Mesothelial cell of epicardium (in vitro differentiated cells): ENCODE results near the gene COL11A2. TPM values are rescaled to one million over a fixed set of nuclear protein-coding genes. Genes with fewer than 3 reads are reported as not detected.

ENCODE experiments used
- DNase-seq, 2 experiments: peaks; one replicate each; pipeline ENCODE4 v3.0.0; 2021; ENCODE audit warnings: low spot score in 2 of 2; ENCODE audit not compliant: unreplicated experiment in 2 of 2
- H3K27ac Mint-ChIP-seq: 2 replicates; pipeline ENCODE4 v1.8.0; 2021; ENCODE audit warnings: mixed read lengths
- H3K27me3 Mint-ChIP-seq: 2 replicates; pipeline ENCODE4 v1.8.0; 2021; ENCODE audit warnings: low read depth, mixed read lengths
- H3K36me3 Mint-ChIP-seq: 2 replicates; pipeline ENCODE4 v1.8.0; 2021; ENCODE audit warnings: mixed read lengths
- H3K4me1 Mint-ChIP-seq: 2 replicates; pipeline ENCODE4 v1.8.0; 2021; ENCODE audit warnings: mixed read lengths
- H3K4me3 Mint-ChIP-seq: 2 replicates; pipeline ENCODE4 v1.8.0; 2021; ENCODE audit warnings: mild to moderate bottlenecking, moderate library complexity, mixed read lengths
- H3K9me3 Mint-ChIP-seq: 2 replicates; pipeline ENCODE4 v1.8.0; 2021; ENCODE audit warnings: mixed read lengths
- CTCF ChIP-seq: fragments of 200-600 bp; sonication (generic); IDR thresholded peaks from one replicate; pipeline ENCODE4 v1.5.0; 2021; ENCODE audit warnings: antibody characterized with exemption; ENCODE audit not compliant: unreplicated experiment
- total RNA-seq: library from RNA; stranded (reverse); gene quantifications from 3 replicates; pipeline ENCODE4 v1.2.1, GENCODE V29; 2021

Gene COL11A2
- total RNA-seq, 1 donor from 2014 or later, result 14.4 TPM

GRCh38 chr6:33217681-33218080 lies 25.4 kb upstream of the COL11A2 start:
- no peak for DNase-seq
- H3K27ac Mint-ChIP-seq, result no peak overlapping the region
- no peaks in the 10 kb centered on the region for H3K36me3 Mint-ChIP-seq
- peaks cover 58% of the 10 kb centered on the region for H3K27me3 Mint-ChIP-seq
- H3K4me1 Mint-ChIP-seq, result peaks cover 19% of the 10 kb centered on the region
- no peak overlapping the region for H3K4me3 Mint-ChIP-seq
- no peak for TF ChIP-seq CTCF
- peaks cover under 1% of the 10 kb centered on the region for H3K9me3 Mint-ChIP-seq

GRCh38 chr6:33217246-33217645 lies 25.0 kb upstream of the COL11A2 start:
- no peak for DNase-seq
- Mint-ChIP-seq H3K4me1 (peaks cover 21% of the 10 kb centered on the region), H3K36me3 (no peaks in the 10 kb centered on the region), H3K9me3 (no peaks in the 10 kb centered on the region), H3K27ac (no peak overlapping the region), H3K4me3 (no peak overlapping the region), H3K27me3 (peaks cover 56% of the 10 kb centered on the region)
- no peak for TF ChIP-seq CTCF

GRCh38 chr6:33216117-33216649 lies 23.9 kb upstream of the COL11A2 start:
- Mint-ChIP-seq H3K4me1 (peaks cover 21% of the 10 kb centered on the region), H3K36me3 (no peaks in the 10 kb centered on the region), H3K4me3 (no peak overlapping the region), H3K9me3 (no peaks in the 10 kb centered on the region), H3K27ac (no peak overlapping the region), H3K27me3 (peaks cover 47% of the 10 kb centered on the region)
- TF ChIP-seq CTCF, result no peak
- no peak for DNase-seq

- Mint-ChIP-seq H3K27me3 (peaks cover 46% of the 10 kb centered on the region), H3K9me3 (no peaks in the 10 kb centered on the region), H3K36me3 (peaks cover 2% of the 10 kb centered on the region), H3K4me1 (peaks cover 21% of the 10 kb centered on the region), H3K27ac (no peak overlapping the region), H3K4me3 (no peak overlapping the region)
- DNase-seq, result no peak
- TF ChIP-seq CTCF, result no peak
Measured at GRCh38 chr6:33215271-33216116, 23.2 kb upstream of the COL11A2 start.

GRCh38 chr6:33213989-33214335 lies 21.7 kb upstream of the COL11A2 start:
- Mint-ChIP-seq H3K27me3 (peaks cover 43% of the 10 kb centered on the region), H3K27ac (no peak overlapping the region), H3K4me1 (peaks cover 27% of the 10 kb centered on the region), H3K36me3 (peaks cover 13% of the 10 kb centered on the region), H3K9me3 (no peaks in the 10 kb centered on the region), H3K4me3 (peak overlapping the region; percentile 87)
- no peak for TF ChIP-seq CTCF
- no peak for DNase-seq
